GM18867 (cell line): ENCODE measurements around the gene GEMIN7.

Experiments used
- ATAC-seq: cut with Tn5 transposase; IDR thresholded peaks from one replicate; pipeline ENCODE4 v1.9.1; 2021; ENCODE audit warnings: mild to moderate bottlenecking, moderate library complexity; ENCODE audit not compliant: unreplicated experiment

GEMIN7 gene

DNA sequence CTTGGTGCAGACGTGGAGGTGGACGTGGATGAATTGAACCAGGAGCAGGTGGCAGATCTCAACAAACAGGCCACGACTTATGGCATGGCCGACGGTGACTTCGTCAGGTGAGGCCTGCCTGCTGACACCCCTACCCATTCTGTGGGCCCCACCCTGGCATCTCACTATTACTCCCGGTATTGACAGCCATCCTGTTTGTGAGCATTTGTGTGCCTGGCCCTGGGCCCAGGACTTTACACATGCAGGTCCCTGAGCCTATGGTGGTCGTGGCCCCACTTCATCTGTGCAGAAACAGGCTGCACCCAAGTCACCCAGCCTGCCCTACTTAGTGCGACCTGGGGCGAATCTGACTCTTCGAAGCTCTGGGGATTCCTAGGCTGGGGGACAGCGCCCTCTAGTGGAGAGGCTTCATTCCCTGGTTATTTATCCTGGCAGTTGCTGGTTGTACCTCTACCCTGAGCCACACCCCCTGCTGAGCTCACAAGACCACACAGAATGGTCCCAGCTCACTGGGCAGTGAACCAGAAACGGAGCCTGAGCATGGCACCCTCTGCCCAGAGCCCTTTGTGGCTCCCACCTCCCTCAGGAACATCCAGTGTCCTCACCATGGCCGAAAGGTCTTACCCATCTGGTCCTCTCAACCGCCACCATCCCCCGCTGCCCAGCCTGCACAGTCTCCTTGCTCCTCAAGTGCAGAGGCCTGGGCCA is 19.6 kb upstream of the GEMIN7 start:
- peak; percentile 48 for ATAC-seq

DNA sequence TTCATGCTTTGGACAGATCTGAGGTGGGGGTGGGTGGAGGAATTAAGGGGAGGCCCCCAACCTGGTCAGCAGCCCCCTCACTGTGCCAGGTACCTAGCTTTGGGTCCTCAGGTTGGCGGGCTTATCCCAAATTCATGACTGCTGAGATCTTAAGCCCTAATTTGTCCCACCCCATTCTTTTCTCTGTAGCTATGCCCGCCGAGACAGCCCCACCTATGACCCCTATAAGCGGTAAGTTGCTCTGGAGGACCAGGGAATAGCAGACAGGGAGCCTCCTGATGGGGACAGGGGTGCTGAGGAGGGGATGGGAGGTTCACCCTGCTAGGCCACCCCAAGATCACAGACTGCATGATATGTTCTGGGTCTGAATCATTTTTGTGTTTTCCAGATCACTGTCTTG is 17.1 kb upstream of the GEMIN7 start:
- ATAC-seq = no peak

DNA sequence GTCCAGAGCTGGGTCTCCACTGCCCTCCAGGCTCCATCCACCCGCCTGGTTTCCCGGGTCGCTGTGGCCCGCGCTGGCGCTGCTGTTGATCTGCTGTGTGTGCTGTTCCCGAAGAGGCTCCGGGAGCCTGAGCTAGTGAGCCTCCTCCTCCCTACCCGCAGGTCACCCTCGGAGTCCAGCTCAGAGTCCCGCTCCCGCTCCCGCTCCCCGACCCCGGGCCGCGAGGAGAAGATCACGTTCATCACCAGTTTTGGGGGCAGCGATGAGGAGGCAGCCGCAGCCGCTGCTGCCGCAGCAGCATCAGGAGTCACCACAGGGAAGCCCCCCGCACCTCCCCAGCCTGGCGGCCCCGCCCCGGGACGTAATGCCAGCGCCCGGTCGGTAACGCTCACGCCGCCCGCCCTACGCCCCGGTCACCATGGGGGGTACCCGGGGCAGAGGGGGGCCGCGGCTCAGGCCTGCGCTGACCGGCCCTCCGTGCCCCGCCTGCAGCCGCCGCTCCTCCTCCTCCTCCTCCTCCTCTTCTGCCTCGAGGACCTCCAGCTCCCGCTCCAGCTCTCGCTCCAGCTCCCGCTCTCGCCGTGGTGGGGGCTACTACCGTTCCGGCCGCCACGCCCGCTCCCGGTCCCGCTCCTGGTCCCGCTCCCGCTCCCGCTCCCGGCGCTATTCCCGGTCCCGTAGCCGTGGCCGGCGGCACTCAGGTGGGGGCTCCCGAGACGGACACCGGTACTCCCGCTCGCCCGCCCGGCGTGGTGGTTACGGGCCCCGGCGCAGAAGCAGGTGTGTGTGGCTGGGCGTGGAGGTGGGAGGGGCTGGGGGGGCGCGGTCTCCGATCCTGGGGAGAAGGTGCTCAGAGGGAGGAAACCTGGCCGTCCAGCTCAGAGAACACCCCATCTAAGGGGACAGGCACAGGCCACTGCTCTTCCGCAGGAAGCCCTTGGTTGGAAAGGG is 14.9 kb upstream of the GEMIN7 start:
- no peak for ATAC-seq

DNA sequence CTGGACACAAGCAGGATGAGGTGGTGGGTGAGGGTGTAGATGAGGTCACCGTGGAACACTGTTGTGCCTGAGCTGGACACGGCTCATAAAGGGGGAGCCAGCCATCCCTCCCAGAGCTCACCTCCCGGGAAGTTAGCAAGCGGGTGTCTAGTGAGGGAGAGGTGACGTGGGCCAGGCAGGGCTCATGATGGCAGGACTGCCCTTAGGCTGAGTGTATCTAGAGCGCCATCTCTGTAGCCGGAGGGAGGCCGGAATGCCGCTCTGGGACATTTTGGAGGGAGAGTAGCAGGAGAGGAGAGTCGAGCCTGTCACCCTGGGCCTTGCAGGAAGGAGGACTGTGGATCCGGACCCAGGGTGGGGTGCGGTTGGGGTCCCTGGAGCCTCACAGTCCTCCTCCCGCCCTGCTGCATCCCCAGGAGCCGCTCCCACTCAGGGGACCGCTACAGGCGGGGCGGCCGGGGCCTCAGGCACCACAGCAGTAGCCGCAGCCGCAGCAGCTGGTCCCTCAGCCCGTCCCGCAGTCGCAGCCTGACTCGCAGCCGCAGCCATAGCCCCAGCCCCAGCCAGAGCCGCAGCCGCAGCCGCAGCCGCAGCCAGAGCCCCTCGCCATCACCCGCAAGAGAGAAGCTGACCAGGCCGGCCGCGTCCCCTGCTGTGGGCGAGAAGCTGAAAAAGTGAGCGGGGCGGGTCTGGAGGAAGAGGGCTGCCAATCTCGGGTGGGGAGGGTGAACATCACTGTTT is 12.0 kb upstream of the GEMIN7 start:
- ATAC-seq = no peak

DNA sequence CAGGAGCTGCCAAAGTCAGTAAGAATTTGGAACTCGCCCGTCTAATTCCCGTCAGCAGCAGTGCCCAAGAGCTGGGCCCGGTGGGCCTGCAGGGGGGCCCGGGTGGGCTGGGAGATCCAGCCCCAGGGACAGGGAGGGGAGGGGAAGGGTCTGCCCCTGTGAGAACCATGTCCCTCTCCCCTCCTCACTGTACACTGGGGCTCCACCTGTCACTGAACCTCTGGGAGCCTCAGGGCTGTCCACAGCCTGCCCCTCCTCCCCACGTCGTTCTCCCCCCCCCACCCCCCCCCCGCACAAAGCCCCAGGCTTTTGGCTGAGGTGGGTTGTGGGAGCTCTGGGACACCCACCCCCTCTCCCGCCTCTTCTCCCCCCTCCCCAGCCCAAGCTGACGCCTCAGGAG is 11.0 kb upstream of the GEMIN7 start:
- ATAC-seq = no peak

DNA sequence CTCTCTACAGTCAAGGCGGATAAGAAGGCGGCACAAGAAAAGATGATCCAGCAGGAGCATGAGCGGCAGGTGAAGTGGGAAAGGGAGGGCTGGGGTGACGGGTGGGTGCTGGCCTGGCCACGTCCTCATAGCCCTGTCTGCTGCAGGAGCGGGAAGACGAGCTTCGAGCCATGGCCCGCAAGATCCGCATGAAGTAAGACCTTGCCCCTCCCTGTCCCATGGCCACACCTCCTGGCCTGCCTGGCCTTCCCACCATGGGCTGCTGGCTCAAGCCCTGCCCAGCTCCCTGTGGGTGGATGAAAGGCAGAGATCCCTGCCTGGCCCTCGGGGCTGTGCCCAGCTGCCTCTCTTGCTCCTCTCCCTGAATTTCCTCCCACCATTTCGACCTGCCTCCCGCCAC is 10.0 kb upstream of the GEMIN7 start:
- no peak for ATAC-seq

DNA sequence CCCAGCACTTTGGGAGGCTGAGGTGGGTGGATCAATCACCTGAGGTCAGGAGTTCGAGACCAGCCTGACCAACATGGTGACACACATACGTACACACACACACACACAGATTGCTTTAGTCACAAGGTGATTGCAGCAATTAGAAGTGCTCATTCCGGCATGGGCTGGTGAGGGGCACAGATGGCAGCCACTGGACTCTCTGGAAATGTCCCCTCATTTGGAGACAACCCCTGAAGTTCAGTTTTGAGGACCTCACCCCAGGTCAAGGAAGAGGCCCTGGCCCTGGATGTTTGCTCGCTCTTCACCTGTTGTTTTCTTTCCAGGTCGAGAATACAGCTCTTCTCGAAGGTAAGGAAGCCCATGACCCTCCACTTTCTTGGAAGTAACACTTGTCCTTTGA is 8.8 kb upstream of the GEMIN7 start:
- ATAC-seq = no peak

DNA sequence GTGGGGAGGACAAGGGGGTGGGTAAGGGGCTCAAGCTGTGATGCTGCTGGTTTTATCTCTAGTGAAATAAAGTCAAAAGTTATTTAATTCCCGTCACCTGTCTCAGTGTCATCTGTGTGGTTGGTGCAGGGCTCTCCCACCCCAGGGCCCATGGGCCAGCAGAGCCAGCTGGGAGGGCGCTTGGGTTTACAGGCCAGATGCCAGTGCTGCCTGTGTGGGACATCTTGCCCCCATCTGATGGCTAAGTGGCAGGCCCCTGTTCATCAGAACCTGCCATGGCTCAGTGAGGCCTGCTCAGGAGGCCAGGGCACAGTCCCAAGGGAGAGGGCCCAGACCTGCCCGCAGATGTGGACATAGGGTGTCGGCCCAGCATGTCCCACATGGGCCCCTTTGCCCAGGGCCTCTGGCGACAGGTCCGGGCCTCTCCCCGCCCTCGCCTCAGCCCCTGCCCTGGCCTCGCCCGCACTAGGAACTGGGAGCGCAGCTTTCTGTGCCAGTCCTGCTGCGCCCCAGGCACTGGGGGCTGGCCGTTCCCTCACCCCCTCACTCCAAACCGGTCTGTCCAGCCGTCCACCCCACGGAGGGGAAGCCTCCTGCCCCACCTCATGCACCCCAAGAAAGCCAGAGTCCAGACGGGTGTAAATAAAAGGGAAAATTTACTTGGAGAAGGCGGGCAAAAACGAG is 8.1 kb upstream of the GEMIN7 start:
- ATAC-seq = no peak

DNA sequence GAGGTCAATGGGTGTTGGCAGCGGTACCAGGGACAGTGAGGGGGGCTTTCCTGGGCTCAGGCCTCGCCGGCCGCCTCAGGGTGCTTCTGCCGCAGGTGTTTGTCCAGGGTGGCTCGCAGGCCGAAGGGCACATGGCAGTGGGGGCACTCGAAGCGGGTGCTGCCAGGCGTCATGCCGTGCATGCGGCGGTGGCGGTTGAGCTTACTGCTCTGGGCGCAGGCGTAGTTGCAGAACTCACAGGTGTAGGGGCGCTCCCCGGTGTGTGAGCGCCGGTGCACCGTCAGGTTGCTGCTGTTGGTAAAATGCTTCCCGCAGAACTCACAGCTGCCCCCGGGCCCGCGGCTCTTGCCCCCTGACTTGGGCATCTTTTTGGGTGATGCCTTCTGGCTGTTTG is 7.5 kb upstream of the GEMIN7 start:
- no peak for ATAC-seq

DNA sequence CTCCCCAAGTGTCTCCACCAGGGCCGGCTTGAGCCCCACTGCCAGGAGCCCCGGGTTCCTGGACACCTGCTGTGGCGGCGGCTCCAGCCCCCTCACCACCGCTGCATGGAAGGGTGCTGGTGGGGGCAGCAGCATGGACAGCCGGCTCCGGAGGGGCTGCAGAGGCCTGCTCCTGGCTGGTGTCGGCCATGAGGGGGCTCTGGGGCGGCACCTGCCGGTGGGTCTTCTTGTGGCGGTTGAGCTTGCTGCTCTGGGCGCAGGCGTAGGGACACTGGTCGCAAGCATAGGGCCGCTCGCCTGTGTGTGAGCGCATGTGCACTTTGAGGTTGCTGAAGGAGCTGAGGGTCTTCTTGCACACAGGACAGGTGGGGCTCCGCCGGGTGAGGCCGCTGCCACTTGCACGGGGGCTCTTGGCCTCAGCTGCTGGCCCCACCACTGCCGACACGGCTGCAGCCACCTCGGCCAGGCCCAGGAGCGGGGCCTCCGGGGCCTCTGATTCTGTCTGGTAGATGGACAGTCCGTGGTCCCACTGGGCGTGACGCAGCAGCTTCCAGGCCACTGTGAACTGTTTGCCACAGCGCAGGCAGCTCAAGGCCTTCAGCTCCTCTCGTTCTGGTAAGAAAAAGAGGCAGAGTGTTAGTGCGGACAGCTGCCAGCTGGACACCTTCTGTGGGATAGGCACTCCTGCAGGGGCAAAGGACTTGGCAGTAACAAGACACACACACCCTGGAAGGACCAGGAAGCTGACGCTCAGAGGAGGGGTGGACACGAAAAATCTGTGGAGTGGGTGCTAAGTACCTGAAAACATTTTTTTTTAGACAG is 6.9 kb upstream of the GEMIN7 start:
- ATAC-seq = no peak

DNA sequence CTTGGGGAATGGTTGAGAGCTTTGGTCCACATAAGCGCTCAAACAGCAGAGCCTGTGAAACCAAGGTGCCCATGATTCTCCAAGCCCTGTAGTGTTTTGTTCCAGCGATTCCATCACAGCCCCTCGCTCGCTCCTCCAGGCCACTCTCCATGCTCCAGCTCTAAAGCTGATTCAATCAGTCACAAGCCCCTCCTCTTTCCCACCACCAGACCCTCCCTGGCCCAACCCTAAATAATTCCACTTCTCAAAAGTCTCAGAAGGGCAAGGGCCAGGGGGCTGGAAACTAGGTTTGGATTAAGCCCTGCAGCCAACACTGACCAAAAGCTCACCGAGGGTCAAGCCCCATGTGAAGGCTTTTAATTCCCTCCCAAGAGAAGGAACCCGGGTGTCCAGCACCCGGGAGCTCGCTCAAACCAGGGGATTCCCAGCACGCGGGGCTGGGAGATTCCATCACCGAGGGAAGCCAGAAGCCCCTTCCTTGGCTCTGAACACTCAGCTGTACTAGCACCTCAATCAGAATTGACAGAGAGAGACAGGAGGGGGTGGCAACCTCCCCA is 4.2 kb upstream of the GEMIN7 start:
- no peak for ATAC-seq

DNA sequence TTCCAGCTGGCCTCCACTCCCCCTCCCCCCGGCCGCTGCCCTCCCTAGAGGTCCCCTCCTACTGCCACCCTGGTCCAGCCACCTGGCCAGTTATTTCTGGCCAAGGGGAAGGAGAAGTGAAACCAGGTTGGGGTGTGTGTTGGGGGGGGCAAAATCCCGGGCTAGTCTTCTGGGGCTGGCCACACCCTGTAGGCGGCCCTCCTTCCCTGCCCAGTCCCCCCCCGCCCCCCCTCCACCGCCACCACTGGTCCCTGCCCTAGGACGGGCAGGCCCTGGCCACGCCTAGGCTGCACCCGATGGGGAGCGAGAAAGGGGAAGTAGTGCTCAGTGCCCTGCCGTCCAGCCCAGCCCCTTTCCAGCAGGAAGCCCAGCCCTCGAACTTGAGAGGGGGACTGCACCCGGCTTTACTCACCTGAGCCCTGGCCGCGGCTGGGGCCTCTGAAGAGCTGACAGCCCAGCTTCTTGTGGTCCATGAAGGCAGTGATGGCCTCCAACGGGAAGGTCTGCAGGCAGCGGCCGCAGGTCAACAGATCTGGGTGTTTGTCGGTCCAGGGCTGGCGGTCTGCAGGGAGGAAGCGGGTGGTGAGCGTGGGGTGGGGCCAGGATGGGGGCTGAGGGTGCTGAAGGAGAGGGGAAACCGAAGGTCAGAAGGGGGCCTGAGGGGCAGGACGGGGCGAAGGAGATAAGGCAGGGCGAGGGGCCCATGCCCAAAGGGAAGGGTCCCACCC is 3.6 kb upstream of the GEMIN7 start:
- ATAC-seq = peak; percentile 61

DNA sequence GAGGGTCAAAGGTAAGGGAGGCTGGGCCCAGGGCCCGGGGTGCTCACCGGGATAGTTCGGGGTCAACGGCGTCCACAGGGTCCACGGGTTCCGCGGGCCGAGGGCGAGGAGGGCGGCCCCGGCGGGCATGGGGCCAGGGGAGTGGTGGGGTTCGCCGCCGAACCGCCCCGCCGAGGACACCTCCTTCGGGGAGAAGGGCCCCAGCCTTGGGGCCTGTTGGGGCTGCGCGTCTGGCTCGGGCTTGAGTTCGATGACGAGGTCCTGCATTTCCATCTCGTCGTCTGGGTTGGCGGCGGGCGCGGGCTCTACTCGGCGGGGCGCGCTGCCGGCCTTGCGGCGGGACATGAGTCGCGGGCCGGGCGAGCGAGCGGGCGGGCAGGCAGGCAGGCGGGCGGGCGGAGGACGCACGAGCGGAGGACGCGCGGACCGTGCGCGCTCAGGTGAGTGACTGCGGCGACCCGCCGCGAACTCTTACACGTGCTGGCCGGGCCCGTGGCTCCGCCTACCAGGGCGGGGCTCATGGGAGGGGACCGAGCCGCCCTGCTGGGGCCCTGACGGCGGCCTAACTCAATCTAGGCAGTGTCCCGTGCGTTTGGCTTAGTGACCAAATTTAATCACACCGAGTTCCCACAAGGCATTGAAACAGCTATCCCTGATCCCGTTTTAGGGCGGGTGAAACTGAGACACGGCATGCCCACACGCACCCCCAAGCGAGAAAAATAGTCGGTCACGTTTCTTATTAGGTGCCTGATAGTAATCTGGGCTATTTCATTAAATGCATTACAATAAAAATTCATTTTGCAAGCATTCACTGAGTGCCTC is 2.8 kb upstream of the GEMIN7 start, which contains the start of gene ZNF296:
Gene ZNF296, minus strand, starts transcription at position 450 of the 822 bp plus-strand sequence. Its CDS starts 105 bp downstream, at position 345.
- peak; percentile 44 for ATAC-seq

DNA sequence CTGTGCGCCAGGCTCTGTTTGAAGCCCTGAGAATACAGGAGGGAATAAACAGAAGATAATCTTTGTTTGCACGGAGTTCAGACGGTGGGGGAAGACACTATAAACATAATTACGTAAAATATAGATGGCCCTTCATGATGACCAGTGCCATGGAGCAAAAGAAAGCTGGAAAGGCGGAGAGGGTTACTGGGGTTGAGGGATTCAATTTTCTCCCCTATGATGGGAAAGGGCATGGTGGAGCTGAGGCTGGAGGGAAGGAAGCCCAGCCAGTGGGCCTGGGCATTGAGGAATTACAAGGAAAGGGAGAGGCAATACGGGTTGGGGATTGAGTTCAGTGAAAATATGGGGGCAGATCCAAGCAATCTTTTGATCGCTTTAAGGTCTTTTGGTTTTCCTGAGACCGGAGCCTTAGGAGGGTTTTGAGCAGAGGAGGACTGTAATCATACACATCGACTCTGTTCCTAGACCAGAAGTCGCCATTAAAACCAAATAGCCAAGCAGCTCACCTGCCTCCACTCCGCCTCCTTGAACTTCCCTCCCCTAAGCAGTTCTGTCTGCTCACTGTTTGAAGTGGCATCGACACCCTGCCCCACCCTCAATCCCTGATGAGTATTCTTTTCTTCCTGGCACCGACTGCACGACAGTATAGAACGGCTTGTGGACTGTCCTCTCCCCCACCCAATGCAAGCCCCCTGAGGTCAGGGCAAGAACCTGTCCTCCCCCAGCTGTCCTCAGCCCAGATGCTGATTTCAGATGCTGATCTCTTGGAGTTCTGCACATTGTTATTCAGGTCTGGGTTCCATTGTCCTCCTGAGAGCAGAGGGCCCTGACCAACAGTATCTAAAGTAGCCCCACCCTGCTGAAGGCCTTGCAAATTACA is 2.0 kb upstream of the GEMIN7 start:
- no peak for ATAC-seq

DNA sequence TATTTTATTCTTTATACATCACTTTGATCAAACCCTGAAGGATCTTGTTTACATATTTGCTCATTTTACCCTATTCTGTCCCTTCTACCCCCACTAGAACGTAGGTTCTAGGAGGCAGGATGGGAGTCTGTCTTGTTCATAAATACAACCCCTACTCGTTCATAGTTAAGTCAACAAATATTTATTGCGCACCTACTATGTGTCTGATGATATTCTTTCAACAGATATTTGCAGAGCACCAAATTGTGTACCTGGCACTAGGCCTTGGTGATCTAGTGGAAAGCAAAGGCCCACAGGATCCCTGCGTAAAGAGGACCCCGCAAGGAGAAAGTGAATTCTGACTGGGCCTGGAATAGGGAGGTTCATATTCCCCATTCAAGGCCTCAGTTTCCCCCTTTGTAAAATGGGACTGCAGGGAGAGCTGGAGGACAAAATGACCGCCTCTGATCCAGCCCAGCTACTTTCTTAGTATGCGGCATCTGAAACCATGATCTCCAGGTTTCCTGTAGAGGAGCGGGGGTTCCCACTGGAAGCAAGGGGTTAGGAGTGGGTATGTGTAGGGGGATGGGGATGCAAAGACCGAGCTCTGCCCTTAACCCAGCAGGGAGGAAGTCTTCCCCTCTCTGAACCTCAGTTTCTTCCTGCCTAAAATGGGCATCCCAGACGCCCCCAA is 534 bp upstream of the GEMIN7 start:
- no peak for ATAC-seq

DNA sequence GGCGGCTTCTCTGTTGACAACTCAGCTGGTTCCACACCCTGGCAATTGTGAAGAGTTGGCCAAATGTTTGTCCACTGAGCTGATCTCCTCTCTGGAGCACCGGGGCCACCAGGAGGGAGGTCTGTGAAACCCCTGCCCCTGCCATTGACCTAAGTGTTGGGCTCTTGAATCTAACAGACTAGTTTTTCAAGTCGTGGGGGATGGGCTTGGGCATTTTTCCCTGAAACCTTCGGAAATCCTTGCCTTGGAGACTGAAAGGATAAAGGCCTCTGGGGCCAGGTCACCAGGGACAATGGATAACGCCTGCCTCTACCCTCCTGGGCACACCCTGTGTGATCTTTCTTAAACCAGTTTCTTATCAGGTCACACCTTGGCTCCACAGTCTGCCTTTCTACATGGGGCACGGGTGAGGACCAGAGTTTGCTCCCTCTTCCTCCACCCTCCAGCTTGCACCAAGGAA is 881 bp downstream of the GEMIN7 start:
- no peak for ATAC-seq
